Peyer's patch (tissue), 4 donors: ENCODE measurements around the gene ZBTB20.

ENCODE experiments used
- CTCF ChIP-seq, 6 experiments: fragments of 450-650 bp in 4 of 6; fragments of 200-600 bp in 2 of 6; sonication (generic) in 1 of 6; IDR thresholded peaks; one replicate each; pipeline ENCODE4 v1.5.1; 2017 to 2019; ENCODE audit warnings: antibody characterized with exemption in 6 of 6, mild to moderate bottlenecking in 3 of 6, moderate library complexity in 1 of 6
- POLR2A ChIP-seq, 2 donors: fragments of 450-650 bp; IDR thresholded peaks; one replicate each; pipeline ENCODE4 v1.5.1; 2017; ENCODE audit warnings: antibody characterized with exemption in 2 of 2, mild to moderate bottlenecking in 2 of 2, moderate library complexity in 2 of 2

DNA sequence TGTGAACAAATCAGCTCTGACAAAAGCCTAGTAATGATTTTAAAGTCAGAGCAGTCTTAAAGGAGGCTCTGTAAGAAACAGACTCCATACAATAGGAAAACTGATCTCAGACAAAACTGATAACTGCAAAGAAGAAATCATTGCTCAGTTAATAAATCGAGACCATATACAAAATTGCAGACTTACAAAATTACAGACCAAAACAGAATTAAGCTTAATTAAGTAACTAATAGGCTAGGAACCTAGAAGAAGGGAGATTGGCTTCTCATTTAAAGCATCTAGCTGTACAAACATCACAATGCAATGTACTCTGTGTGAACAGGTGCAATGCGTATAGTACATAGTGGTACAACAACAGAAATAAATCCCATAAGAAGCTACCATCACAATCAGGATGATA is 46.3 kb downstream of the ZBTB20 start:
- TF ChIP-seq CTCF (IDR thresholded peaks at IDR 0.05), result no peak
- no peak for TF ChIP-seq POLR2A (IDR thresholded peaks at IDR 0.05)
